IMR-90 (cell line): ENCODE measurements around the gene SET. TPM values are rescaled to one million over a fixed set of nuclear protein-coding genes. Genes with fewer than 3 reads are reported as not detected.

Experiments
- ATAC-seq: fragments of 200-7000 bp; cut with Tn5 transposase; 2 replicates; pipeline ENCODE4 v1.9.1; 2020; ENCODE audit warnings: low read depth, mild to moderate bottlenecking, moderate library complexity
- BruUV-seq: library from RNA; stranded (reverse); fragments of 400-500 nt; replicated peaks from 2 replicates; lab custom pipeline; 2021; lab: Mats Ljungman, UMichigan
- CTCF ChIA-PET: fragments of 300-600 bp; formaldehyde crosslinking; extraction: SDS; loops from one replicate; lab custom pipeline; 2021; ENCODE audit warnings: antibody characterized with exemption; lab: Yijun Ruan, JAX
- POLR2A ChIA-PET: fragments of 300-600 bp; sonication (Branson Sonifier 250); formaldehyde crosslinking; loops from one replicate; lab custom pipeline; 2022; ENCODE audit warnings: antibody characterized with exemption; ENCODE audit not compliant: unreplicated experiment; lab: Charles Lee
- DNase-seq: peaks from one replicate; pipeline ENCODE4 v3.0.0; 2013
- H2AFZ ChIP-seq: replicated peaks from 2 replicates; pipeline ENCODE3; 2013; ENCODE audit warnings: low read length, mild to moderate bottlenecking; ENCODE audit not compliant: poor library complexity
- H2AK5ac ChIP-seq: 2 replicates; pipeline ENCODE4 v1.6.1; 2013; ENCODE audit warnings: low read depth, low read length, inconsistent platforms
- H2AK9ac ChIP-seq: replicated peaks from 2 replicates; pipeline ENCODE3; 2013; ENCODE audit warnings: mild to moderate bottlenecking, low read depth, low read length, moderate library complexity; ENCODE audit not compliant: poor library complexity
- H2BK120ac ChIP-seq: 2 replicates; pipeline ENCODE4 v1.6.1; 2013; ENCODE audit warnings: low read depth, low read length, inconsistent platforms
- H2BK15ac ChIP-seq: 3 replicates; pipeline ENCODE4 v1.6.1; 2013; ENCODE audit warnings: low read depth, low read length, inconsistent platforms
- H2BK20ac ChIP-seq: 2 replicates; pipeline ENCODE4 v1.6.1; 2013; ENCODE audit warnings: low read depth, mild to moderate bottlenecking, inconsistent platforms, low read length, moderate library complexity
- H2BK5ac ChIP-seq: 2 replicates; pipeline ENCODE4 v1.6.1; 2013; ENCODE audit warnings: mild to moderate bottlenecking, low read depth, low read length, inconsistent platforms; ENCODE audit not compliant: poor library complexity, severe bottlenecking
- H3K14ac ChIP-seq: replicated peaks from 2 replicates; pipeline ENCODE4 v1.6.1; 2013; ENCODE audit warnings: low read depth, low read length, inconsistent platforms
- H3K18ac ChIP-seq: 2 replicates; pipeline ENCODE4 v1.6.1; 2013; ENCODE audit warnings: low read depth, low read length, control low read depth
- H3K23ac ChIP-seq: 2 replicates; pipeline ENCODE4 v1.6.1; 2013; ENCODE audit warnings: low read depth, low read length, inconsistent platforms
- H3K27ac ChIP-seq: 2 replicates; pipeline ENCODE4 v1.5.1; 2013; ENCODE audit warnings: mild to moderate bottlenecking, control low read depth, low read length; ENCODE audit not compliant: insufficient read depth
- H3K27me3 ChIP-seq: 2 replicates; pipeline ENCODE4 v1.6.1; 2013; ENCODE audit warnings: low read length; ENCODE audit not compliant: control insufficient read depth, insufficient read depth
- H3K36me3 ChIP-seq: 2 replicates; pipeline ENCODE4 v1.6.1; 2013; ENCODE audit warnings: low read length, mixed read lengths; ENCODE audit not compliant: control insufficient read depth, insufficient read depth
- H3K4ac ChIP-seq: 2 replicates; pipeline ENCODE4 v1.6.1; 2013; ENCODE audit warnings: low read depth, low read length, inconsistent platforms
- H3K4me1 ChIP-seq: 2 replicates; pipeline ENCODE4 v1.6.1; 2013; ENCODE audit warnings: low read length, mixed read lengths; ENCODE audit not compliant: control insufficient read depth, insufficient read depth
- H3K4me2 ChIP-seq: 2 replicates; pipeline ENCODE4 v1.6.1; 2013; ENCODE audit warnings: low read depth, mild to moderate bottlenecking, control low read depth, low read length, moderate library complexity
- H3K4me3 ChIP-seq: 2 replicates; pipeline ENCODE4 v1.5.1; 2013; ENCODE audit warnings: low read depth, mild to moderate bottlenecking, control low read depth, low read length, moderate library complexity; ENCODE audit not compliant: insufficient read depth
- H3K56ac ChIP-seq: 2 replicates; pipeline ENCODE4 v1.6.1; 2013; ENCODE audit warnings: low read length, inconsistent platforms; ENCODE audit not compliant: insufficient read depth; ENCODE audit errors: extremely low read depth
- H3K79me1 ChIP-seq, 2 experiments: 2 replicates each; pipeline ENCODE4 v1.6.1; 2013; ENCODE audit warnings: low read length in 2 of 2, inconsistent platforms in 1 of 2, low read depth in 1 of 2
- H3K9ac ChIP-seq: 2 replicates; pipeline ENCODE4 v1.6.1; 2013; ENCODE audit warnings: low read depth, low read length, control low read depth
- H3K9me1 ChIP-seq: 2 replicates; pipeline ENCODE4 v1.6.1; 2013; ENCODE audit warnings: low read length, inconsistent platforms; ENCODE audit not compliant: insufficient read depth
- H3K9me3 ChIP-seq: 2 replicates; pipeline ENCODE4 v1.6.1; 2013; ENCODE audit warnings: low read length; ENCODE audit not compliant: control insufficient read depth, insufficient read depth
- H4K20me1 ChIP-seq: 2 replicates; pipeline ENCODE4 v1.6.1; 2013; ENCODE audit warnings: low read length, inconsistent platforms; ENCODE audit not compliant: insufficient read depth
- H4K5ac ChIP-seq: 2 replicates; pipeline ENCODE4 v1.6.1; 2013; ENCODE audit warnings: mild to moderate bottlenecking, low read depth, low read length, control low read depth
- H4K8ac ChIP-seq, 2 experiments: 2 replicates each; pipeline ENCODE4 v1.6.1; 2013; ENCODE audit warnings: low read depth in 2 of 2, low read length in 2 of 2, control low read depth in 1 of 2, inconsistent platforms in 1 of 2
- H4K91ac ChIP-seq: 2 replicates; pipeline ENCODE4 v1.6.1; 2013; ENCODE audit warnings: low read depth, low read length, inconsistent platforms; ENCODE audit not compliant: insufficient read depth
- CEBPB ChIP-seq: IDR thresholded peaks from 2 replicates; pipeline ENCODE4 v1.6.1; 2012; ENCODE audit warnings: low read depth, low read length, improper control_type of control experiment
- FOS ChIP-seq: fragments of 150-350 bp; IDR thresholded peaks from 2 replicates; pipeline ENCODE4 v1.6.1; 2016; ENCODE audit warnings: low read depth, low read length
- MAZ ChIP-seq: IDR thresholded peaks from 2 replicates; pipeline ENCODE4 v1.6.1; 2012; ENCODE audit warnings: low read depth, mild to moderate bottlenecking, low read length, improper control_type of control experiment, moderate library complexity, borderline replicate concordance
- WGBS, 2 experiments: methylation state at CpG; one replicate each; pipeline versions ENCODE4 v1.1.5 to v1.1.7; 2013; ENCODE audit warnings: missing lambda C conversion rate in 2 of 2; ENCODE audit not compliant: insufficient read length in 1 of 2; ENCODE audit errors: extremely low coverage in 2 of 2; 5-methylcytosine and 5-hydroxymethylcytosine counted together
- dilution Hi-C: fragments of 300-500 bp; cut with HindIII; formaldehyde crosslinking; loops from one replicate; pipeline ENCODE4 v1.14.3; 2018; ENCODE audit warnings: low sequenced_read_pairs; ENCODE audit not compliant: unreplicated experiment
- in situ Hi-C: fragments of 300-500 bp; cut with MboI; formaldehyde crosslinking; loops from 3 replicates; pipeline ENCODE4 v1.14.3; 2019; ENCODE audit warnings: low sequenced_read_pairs, inconsistent platforms, mixed read lengths
- intact Hi-C: fragments of 100-400 bp; cut with micrococcal nuclease; formaldehyde crosslinking; loops from 2 replicates; pipeline ENCODE4 v1.10.0; 2022
- polyA plus RNA-seq, 3 experiments: library from polyadenylated mRNA; depleted of rRNA; stranded (reverse); fragments of >200 nt; gene quantifications; 2 replicates each; pipeline ENCODE4 v1.2.3, GENCODE V29; 2012; ENCODE audit warnings: low replicate concordance in 1 of 3
- total RNA-seq: library from RNA; depleted of rRNA; stranded (reverse); fragments of >200 nt; gene quantifications from 2 replicates; pipeline ENCODE4 v1.2.3, GENCODE V29; 2012

Gene SET
- total and polyA plus RNA-seq, 2 of the 4 experiments (the other 2 are of a cell fraction) = 104 to 182 TPM

- Histone ChIP-seq H2AK5ac (no peak overlapping the region), H2BK5ac (no peak overlapping the region), H4K20me1 (no peaks in the 10 kb centered on the region), H3K9me1 (peaks cover 9% of the 10 kb centered on the region), H3K4me2 (no peak overlapping the region), H3K4ac (no peak overlapping the region), H3K23ac (no peak overlapping the region), H3K36me3 (peaks cover 3% of the 10 kb centered on the region), H4K8ac (no peak overlapping the region), H4K91ac (no peak overlapping the region), H2BK120ac (no peak overlapping the region), H3K14ac (no peak overlapping the region), H3K27ac (no peak overlapping the region), H2BK20ac (no peak overlapping the region), H3K27me3 (no peaks in the 10 kb centered on the region), H4K5ac (no peak overlapping the region), H3K18ac (no peak overlapping the region), H3K4me1 (peaks cover 4% of the 10 kb centered on the region; the same call in 1 of the 2 replicates), H3K79me1 (peaks cover 3 to 15% of the 10 kb centered on the region in 2 experiments), H3K9ac (no peak overlapping the region), H3K56ac (no peak overlapping the region), H3K4me3 (no peak overlapping the region), H2AK9ac (no peak overlapping the region), H2AFZ (no peak overlapping the region), H3K9me3 (no peaks in the 10 kb centered on the region), H2BK15ac (no peak overlapping the region)
- in situ Hi-C loops (no loop called here), intact Hi-C loops (no loop called here), dilution Hi-C loops (no loop called here)
- no peak for DNase-seq
- WGBS, 2 experiments = 92% methylated on average over 2 of the region's 22 CpGs; no CpG with 5 or more reads in 1 of the 2 experiments
- no TSS peak for BruUV-seq
- TF ChIP-seq MAZ = no peak
- no peak for TF ChIP-seq FOS
- no peak for TF ChIP-seq CEBPB
- CTCF ChIA-PET = no interaction called here
- no peak for ATAC-seq
- POLR2A ChIA-PET = no interaction called here
These were observed 31.9 kb downstream of the SET start for GRCh38 chr9:128720841-128721486.
